GM20000 (cell line): ENCODE results near the gene PRIMA1.
"Not testable (repeated sequence)": the region's sequence is repeated elsewhere in the genome, so short reads cannot be mapped to it uniquely, and the experiment has no call there.

ENCODE experiments used
- DNase-seq: peaks from one replicate; pipeline ENCODE4 v3.0.0; 2012; ENCODE audit warnings: low spot score
- CTCF ChIP-seq: IDR thresholded peaks from 2 replicates; pipeline ENCODE4 v1.5.1; 2012; ENCODE audit warnings: mild to moderate bottlenecking, control low read depth; ENCODE audit errors: extremely low read depth, missing control alignments

Gene PRIMA1

GRCh38 chr14:93825235-93825553 lies 36.9 kb upstream of the PRIMA1 start:
- TF ChIP-seq CTCF = no peak
- no peak for DNase-seq

- TF ChIP-seq CTCF = peak; percentile 3
- DNase-seq = no peak
Measured at GRCh38 chr14:93824518-93825234, 36.4 kb upstream of the PRIMA1 start.

- no peak for TF ChIP-seq CTCF
- no peak for DNase-seq
Measured at GRCh38 chr14:93824076-93824475, 35.8 kb upstream of the PRIMA1 start.

GRCh38 chr14:93821051-93821450 lies 32.8 kb upstream of the PRIMA1 start:
- no peak for TF ChIP-seq CTCF
- no peak for DNase-seq

GRCh38 chr14:93818857-93819256 lies 30.6 kb upstream of the PRIMA1 start:
- no peak for TF ChIP-seq CTCF
- DNase-seq = no peak

GRCh38 chr14:93811676-93812075 lies 23.4 kb upstream of the PRIMA1 start:
- no peak for DNase-seq
- no peak for TF ChIP-seq CTCF

- DNase-seq = no peak
- no peak for TF ChIP-seq CTCF
Measured at GRCh38 chr14:93811020-93811419, 22.7 kb upstream of the PRIMA1 start.

- not testable (repeated sequence) for DNase-seq
Measured at GRCh38 chr14:93809491-93810420, 21.5 kb upstream of the PRIMA1 start.
